Adipose tissue (tissue), 3 donors: ENCODE results near the gene CABCOCO1. TPM values are rescaled to one million over a fixed set of nuclear protein-coding genes. Genes with fewer than 3 reads are reported as not detected.

Experiments
- H3K27ac ChIP-seq: one replicate; pipeline ENCODE4 v1.5.1; 2013; ENCODE audit warnings: low read depth, low read length
- WGBS, 3 donors: extraction: QIAGEN DNeasy Blood & Tissue Kit; methylation state at CpG; one replicate each; pipeline ENCODE4 v1.1.7; 2013; 5-methylcytosine and 5-hydroxymethylcytosine counted together
- polyA plus RNA-seq, 3 donors: library from polyadenylated mRNA; stranded (reverse); fragments of 200-250 nt; gene quantifications; one replicate each; pipeline ENCODE4 v1.2.3, GENCODE V29; 2013
- donor health status: healthy with polysubstance abuse.
- donor health status: Bipolar disorder and iron deficiency.
- donor health status: healthy.

CABCOCO1 gene
- polyA plus RNA-seq, 3 donors, result 0.10 to 0.62 TPM; not detected in 1

GRCh38 chr10:61765176-61766087 lies 102.7 kb downstream of the CABCOCO1 start:
- WGBS, 3 donors, result 49 to 69% (median 55%) methylated on average over 9 of the region's 9 CpGs
- H3K27ac ChIP-seq, result no peak overlapping the region

GRCh38 chr10:61766927-61767326 lies 104.2 kb downstream of the CABCOCO1 start:
- WGBS, 3 donors, result 15 to 32% (median 22%) methylated on average over 1 of the region's 1 CpG
- no peak overlapping the region for H3K27ac ChIP-seq

GRCh38 chr10:61774031-61774430 lies 111.3 kb downstream of the CABCOCO1 start:
- WGBS, 3 donors, result 75 to 95% (median 92%) methylated on average over 3 of the region's 3 CpGs
- no peak overlapping the region for H3K27ac ChIP-seq

GRCh38 chr10:61775111-61775510 lies 112.4 kb downstream of the CABCOCO1 start:
- 54 to 81% (median 69%) methylated on average over 2 of the region's 2 CpGs for WGBS, 3 donors
- H3K27ac ChIP-seq, result no peak overlapping the region

GRCh38 chr10:61776615-61777266 lies 114.0 kb downstream of the CABCOCO1 start:
- 68 to 88% (median 80%) methylated on average over 7 of the region's 7 CpGs for WGBS, 3 donors
- H3K27ac ChIP-seq, result no peak overlapping the region

- H3K27ac ChIP-seq, result no peak overlapping the region
Observed at GRCh38 chr10:61778137-61778536, 115.4 kb downstream of the CABCOCO1 start.

- no peak overlapping the region for H3K27ac ChIP-seq
- WGBS, 3 donors, result 83 to 91% (median 91%) methylated on average over 6 of the region's 6 CpGs
Observed at GRCh38 chr10:61779276-61779675, 116.5 kb downstream of the CABCOCO1 start.

- no peak overlapping the region for H3K27ac ChIP-seq
- 41 to 70% (median 49%) methylated on average over 9 of the region's 9 CpGs for WGBS, 3 donors
Observed at GRCh38 chr10:61779950-61780659, 117.4 kb downstream of the CABCOCO1 start.

GRCh38 chr10:61780732-61781131 lies 118.0 kb downstream of the CABCOCO1 start:
- H3K27ac ChIP-seq, result no peak overlapping the region

- H3K27ac ChIP-seq, result no peak overlapping the region
Observed at GRCh38 chr10:61781969-61782403, 119.3 kb downstream of the CABCOCO1 start.

GRCh38 chr10:61784354-61785133 lies 121.8 kb downstream of the CABCOCO1 start:
- WGBS, 3 donors, result 82 to 90% (median 83%) methylated on average over 9 of the region's 9 CpGs
- H3K27ac ChIP-seq, result no peak overlapping the region

- H3K27ac ChIP-seq, result no peak overlapping the region
- WGBS, 3 donors, result 66 to 78% (median 68%) methylated on average over 3 of the region's 3 CpGs
Observed at GRCh38 chr10:61785473-61786105, 122.9 kb downstream of the CABCOCO1 start.

GRCh38 chr10:61786728-61787127 lies 124.0 kb downstream of the CABCOCO1 start:
- no peak overlapping the region for H3K27ac ChIP-seq
- WGBS, 3 donors, result 23 to 66% (median 28%) methylated on average over 4 of the region's 4 CpGs

- WGBS, 3 donors, result 48 to 54% (median 54%) methylated on average over 3 of the region's 3 CpGs
- H3K27ac ChIP-seq, result no peak overlapping the region
Observed at GRCh38 chr10:61787170-61787569, 124.4 kb downstream of the CABCOCO1 start.

GRCh38 chr10:61789031-61789430 lies 126.3 kb downstream of the CABCOCO1 start:
- WGBS, 3 donors, result 76 to 91% (median 80%) methylated on average over 1 of the region's 1 CpG
- no peak overlapping the region for H3K27ac ChIP-seq

- WGBS, 3 donors, result 48 to 82% (median 67%) methylated on average over 2 of the region's 2 CpGs
- H3K27ac ChIP-seq, result no peak overlapping the region
Observed at GRCh38 chr10:61791216-61791615, 128.5 kb downstream of the CABCOCO1 start.

GRCh38 chr10:61792097-61792716 lies 129.5 kb downstream of the CABCOCO1 start:
- 92 to 97% (median 94%) methylated on average over 1 of the region's 1 CpG for WGBS, 3 donors
- H3K27ac ChIP-seq, result no peak overlapping the region

- WGBS, 3 donors, result 89 to 93% (median 89%) methylated on average over 1 of the region's 1 CpG
- H3K27ac ChIP-seq, result no peak overlapping the region
Observed at GRCh38 chr10:61792921-61793320, 130.2 kb downstream of the CABCOCO1 start.
